ENCODE data around the gene TECRL. TPM values are rescaled to one million over a fixed set of nuclear protein-coding genes. Genes with fewer than 3 reads are reported as not detected.

The TECRL gene
- 10 to 100 TPM; 14.4 to 21.8 (median 17.2) TPM for total RNA-seq

DNA sequence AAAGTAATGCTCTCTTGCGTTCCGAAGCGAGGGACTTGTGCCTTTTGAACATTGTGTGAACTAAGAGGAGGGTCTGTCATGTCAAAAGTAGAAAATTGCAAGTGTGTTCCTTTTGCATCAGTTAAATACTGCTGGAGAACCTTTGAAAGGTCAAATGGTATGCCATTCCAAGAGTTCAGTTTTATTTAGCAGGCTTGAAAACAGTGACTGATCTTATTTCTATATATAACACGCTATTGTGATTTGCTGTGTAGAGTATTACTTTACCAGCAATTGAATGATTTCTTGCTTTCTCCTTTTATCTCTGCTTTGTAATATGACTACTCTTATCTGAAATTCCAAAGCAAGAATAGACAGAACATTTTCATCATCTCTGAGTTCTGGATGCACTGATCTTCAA lies at the start of gene TECRL:
Gene TECRL (minus strand): TSS at position 151 of the 400 bp plus-strand sequence. CDS start 99 bp downstream, at position 52.
- in situ Hi-C loops (cut with MboI; ENCODE audit: low sequenced_read_pairs in 4 of 4) (no loop called here), intact Hi-C loops (cut with DNase I; ENCODE audit: low total_unique reads) (loop anchor here (5.0 kb wide), 1 partner anchor 42 kb away; no protein-coding TSS in a partner anchor)
- H3K27ac ChIP-seq = peak within 1 kb of the TSS; percentile 64 to 79 (median 75)
- peak within 1 kb of the TSS; percentile 39 to 44 (median 42) for H3K4me3 ChIP-seq
- no peaks in the 10 kb centered on the region for H3K9me3 ChIP-seq
- H3K27me3 ChIP-seq = no peaks in the 10 kb centered on the region
- H3K4me1 ChIP-seq = peaks cover 0 to 19% of the 10 kb centered on the region in 2 donors
- DNase-seq = no peak
- no peak for TF ChIP-seq POLR2A (IDR thresholded peaks at IDR 0.05)
- TF ChIP-seq, protein P1, sequence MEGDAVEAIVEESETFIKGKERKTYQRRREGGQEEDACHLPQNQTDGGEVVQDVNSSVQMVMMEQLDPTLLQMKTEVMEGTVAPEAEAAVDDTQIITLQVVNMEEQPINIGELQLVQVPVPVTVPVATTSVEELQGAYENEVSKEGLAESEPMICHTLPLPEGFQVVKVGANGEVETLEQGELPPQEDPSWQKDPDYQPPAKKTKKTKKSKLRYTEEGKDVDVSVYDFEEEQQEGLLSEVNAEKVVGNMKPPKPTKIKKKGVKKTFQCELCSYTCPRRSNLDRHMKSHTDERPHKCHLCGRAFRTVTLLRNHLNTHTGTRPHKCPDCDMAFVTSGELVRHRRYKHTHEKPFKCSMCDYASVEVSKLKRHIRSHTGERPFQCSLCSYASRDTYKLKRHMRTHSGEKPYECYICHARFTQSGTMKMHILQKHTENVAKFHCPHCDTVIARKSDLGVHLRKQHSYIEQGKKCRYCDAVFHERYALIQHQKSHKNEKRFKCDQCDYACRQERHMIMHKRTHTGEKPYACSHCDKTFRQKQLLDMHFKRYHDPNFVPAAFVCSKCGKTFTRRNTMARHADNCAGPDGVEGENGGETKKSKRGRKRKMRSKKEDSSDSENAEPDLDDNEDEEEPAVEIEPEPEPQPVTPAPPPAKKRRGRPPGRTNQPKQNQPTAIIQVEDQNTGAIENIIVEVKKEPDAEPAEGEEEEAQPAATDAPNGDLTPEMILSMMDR (IDR thresholded peaks at IDR 0.05 in 4 of 5, conservative IDR thresholded peaks at IDR 0.05 in 1 of 5) = no peak
- peak; percentile 24 to 28 for ATAC-seq
- no peaks in the 10 kb centered on the region for H3K36me3 ChIP-seq

DNA sequence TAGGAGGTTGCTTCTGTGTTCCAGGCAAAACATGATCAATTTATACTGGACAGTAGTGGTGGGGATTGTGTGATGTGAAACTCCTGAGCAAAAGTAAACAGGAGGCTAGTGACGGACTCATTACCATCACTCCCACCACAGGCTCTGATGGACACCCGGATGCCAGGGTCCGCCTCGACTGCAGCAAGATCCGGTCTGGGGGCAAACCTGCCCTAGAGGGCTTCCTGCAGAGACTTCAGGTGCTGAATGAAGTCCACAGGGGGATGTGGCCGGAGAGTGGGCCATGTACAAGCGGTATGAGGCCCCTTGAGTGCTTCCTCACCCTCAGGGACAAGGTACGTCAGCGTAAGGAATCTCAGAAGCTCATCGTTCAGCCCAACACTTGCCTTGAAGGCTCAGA lies 23.4 kb upstream of the TECRL start:
- TF ChIP-seq, protein P1 (IDR thresholded peaks at IDR 0.05 in 4 of 5, conservative IDR thresholded peaks at IDR 0.05 in 1 of 5) = no peak
- no peak for TF ChIP-seq POLR2A (IDR thresholded peaks at IDR 0.05)
- no peak overlapping the region for H3K27ac ChIP-seq
- in situ Hi-C loops (cut with MboI; ENCODE audit: low sequenced_read_pairs in 4 of 4) (no loop called here), intact Hi-C loops (cut with DNase I; ENCODE audit: low total_unique reads) (no loop called here)
- no peaks in the 10 kb centered on the region for H3K4me1 ChIP-seq
- H3K9me3 ChIP-seq = no peaks in the 10 kb centered on the region
- H3K4me3 ChIP-seq = no peak overlapping the region
- no peaks in the 10 kb centered on the region for H3K36me3 ChIP-seq
- H3K27me3 ChIP-seq = no peaks in the 10 kb centered on the region
- ATAC-seq = no peak
- DNase-seq = no peak

GRCh38 chr4:64430933-64431332 lies 21.7 kb upstream of the TECRL start:
- DNase-seq = no peak
- TF ChIP-seq, protein P1 (IDR thresholded peaks at IDR 0.05 in 4 of 5, conservative IDR thresholded peaks at IDR 0.05 in 1 of 5) = no peak
- no peak for TF ChIP-seq POLR2A (IDR thresholded peaks at IDR 0.05)
- ATAC-seq = no peak
- H3K9me3 ChIP-seq = no peaks in the 10 kb centered on the region
- no peaks in the 10 kb centered on the region for H3K4me1 ChIP-seq
- H3K36me3 ChIP-seq = no peaks in the 10 kb centered on the region
- no peaks in the 10 kb centered on the region for H3K27me3 ChIP-seq
- in situ Hi-C loops (cut with MboI; ENCODE audit: low sequenced_read_pairs in 4 of 4) (no loop called here), intact Hi-C loops (cut with DNase I; ENCODE audit: low total_unique reads) (no loop called here)
- no peak overlapping the region for H3K27ac ChIP-seq
- no peak overlapping the region for H3K4me3 ChIP-seq

- DNase-seq = peak; percentile 29 to 59
- no peaks in the 10 kb centered on the region for H3K9me3 ChIP-seq
- H3K36me3 ChIP-seq = no peaks in the 10 kb centered on the region
- in situ Hi-C loops (cut with MboI; ENCODE audit: low sequenced_read_pairs in 4 of 4) (no loop called here), intact Hi-C loops (cut with DNase I; ENCODE audit: low total_unique reads) (no loop called here)
- TF ChIP-seq, protein P1 (IDR thresholded peaks at IDR 0.05 in 4 of 5, conservative IDR thresholded peaks at IDR 0.05 in 1 of 5) = no peak
- no peak for TF ChIP-seq POLR2A (IDR thresholded peaks at IDR 0.05)
- H3K27ac ChIP-seq = peak overlapping the region; percentile 66 to 77 (median 70)
- H3K4me3 ChIP-seq = no peak overlapping the region
- H3K27me3 ChIP-seq = no peaks in the 10 kb centered on the region
- ATAC-seq = peak; percentile 96 to 99
- H3K4me1 ChIP-seq = peaks cover 4 to 22% of the 10 kb centered on the region in 2 donors
Observed at GRCh38 chr4:64417974-64418373, 8.7 kb upstream of the TECRL start.

- intact Hi-C loops (cut with DNase I; ENCODE audit: low total_unique reads) = loop anchor here (5.0 kb wide), 1 partner anchor 40 kb away; no protein-coding TSS in a partner anchor
- peak overlapping the region; percentile 11 to 44 (median 18) for H3K4me3 ChIP-seq
Observed at GRCh38 chr4:64407000-64407399, 2.2 kb downstream of the TECRL start.

More at GRCh38 chr4:64407000-64407399, 2.2 kb downstream of the TECRL start:
- Histone ChIP-seq H3K27ac (peak overlapping the region; percentile 38 to 79 (median 75)), H3K4me1 (peaks cover 0 to 19% of the 10 kb centered on the region in 2 donors), H3K9me3 (no peaks in the 10 kb centered on the region), H3K27me3 (no peaks in the 10 kb centered on the region), H3K36me3 (no peaks in the 10 kb centered on the region)
- TF ChIP-seq, protein P1 (IDR thresholded peaks at IDR 0.05 in 4 of 5, conservative IDR thresholded peaks at IDR 0.05 in 1 of 5) = no peak
- TF ChIP-seq POLR2A (IDR thresholded peaks at IDR 0.05) = no peak
- DNase-seq (no peak), ATAC-seq (no peak)
- in situ Hi-C loops (cut with MboI; ENCODE audit: low sequenced_read_pairs in 4 of 4) = no loop called here

Measured in gastrocnemius medialis (tissue), 4 donors.